Activated naive CD8-positive, alpha-beta T cell treated with anti-CD3 and anti-CD28 coated beads, Interleukin-2, amount 50 U/mL, for 24 hours (primary cell): ENCODE measurements around the gene UBE2Q1.

Source experiments
- ATAC-seq: fragments of 150-1000 bp; cut with Tn5 transposase; one replicate; pipeline ENCODE4 v1.10.0; 2021
- DNase-seq: peaks from one replicate; pipeline ENCODE4 v3.0.0; 2021
- H3K27ac Mint-ChIP-seq: one replicate; pipeline ENCODE4 v1.8.0; 2021; ENCODE audit warnings: mild to moderate bottlenecking, mixed read lengths
- H3K27me3 Mint-ChIP-seq: one replicate; pipeline ENCODE4 v1.8.0; 2021; ENCODE audit warnings: mixed read lengths
- H3K36me3 Mint-ChIP-seq: one replicate; pipeline ENCODE4 v1.8.0; 2021; ENCODE audit warnings: low read depth, mixed read lengths
- H3K4me1 Mint-ChIP-seq: one replicate; pipeline ENCODE4 v1.8.0; 2021; ENCODE audit warnings: mixed read lengths
- H3K4me3 Mint-ChIP-seq: one replicate; pipeline ENCODE4 v1.8.0; 2021; ENCODE audit warnings: mild to moderate bottlenecking, moderate library complexity, mixed read lengths
- H3K9me3 Mint-ChIP-seq: one replicate; pipeline ENCODE4 v1.8.0; 2021; ENCODE audit warnings: mixed read lengths

Gene UBE2Q1

GRCh38 chr1:154520333-154520732 lies 38.1 kb downstream of the UBE2Q1 start:
- DNase-seq (no peak), ATAC-seq (no peak)
- Mint-ChIP-seq H3K4me1 (no peaks in the 10 kb centered on the region), H3K27me3 (peaks cover 14% of the 10 kb centered on the region), H3K9me3 (no peaks in the 10 kb centered on the region), H3K36me3 (no peaks in the 10 kb centered on the region), H3K27ac (no peak overlapping the region), H3K4me3 (no peak overlapping the region)

- no peak overlapping the region for H3K4me3 Mint-ChIP-seq
- no peak overlapping the region for H3K27ac Mint-ChIP-seq
- DNase-seq (no peak), ATAC-seq (no peak)
- H3K9me3 Mint-ChIP-seq = no peaks in the 10 kb centered on the region
- peaks cover 13% of the 10 kb centered on the region for H3K27me3 Mint-ChIP-seq
- no peaks in the 10 kb centered on the region for H3K4me1 Mint-ChIP-seq
- no peaks in the 10 kb centered on the region for H3K36me3 Mint-ChIP-seq
These were observed 38.9 kb downstream of the UBE2Q1 start for GRCh38 chr1:154519591-154519991.

- Mint-ChIP-seq H3K27me3 (peaks cover 8% of the 10 kb centered on the region), H3K27ac (no peak overlapping the region), H3K4me1 (no peaks in the 10 kb centered on the region), H3K9me3 (no peaks in the 10 kb centered on the region), H3K36me3 (no peaks in the 10 kb centered on the region), H3K4me3 (no peak overlapping the region)
- DNase-seq = no peak
- no peak for ATAC-seq
These were observed 40.8 kb downstream of the UBE2Q1 start for GRCh38 chr1:154517661-154518060.

- H3K27ac Mint-ChIP-seq = no peak overlapping the region
These were observed 44.4 kb downstream of the UBE2Q1 start for GRCh38 chr1:154514066-154514553.

GRCh38 chr1:154512760-154513159 lies 45.7 kb downstream of the UBE2Q1 start:
- Mint-ChIP-seq H3K36me3 (no peaks in the 10 kb centered on the region), H3K27ac (no peak overlapping the region), H3K4me1 (no peaks in the 10 kb centered on the region), H3K9me3 (no peaks in the 10 kb centered on the region), H3K27me3 (peaks cover 24% of the 10 kb centered on the region), H3K4me3 (no peak overlapping the region)
- ATAC-seq (no peak), DNase-seq (no peak)

More at GRCh38 chr1:154514066-154514553, 44.4 kb downstream of the UBE2Q1 start:
- Mint-ChIP-seq H3K4me1 (no peaks in the 10 kb centered on the region), H3K36me3 (no peaks in the 10 kb centered on the region), H3K27me3 (peaks cover 18% of the 10 kb centered on the region), H3K9me3 (no peaks in the 10 kb centered on the region), H3K4me3 (no peak overlapping the region)
- DNase-seq (no peak), ATAC-seq (no peak)

- H3K4me3 Mint-ChIP-seq = no peak overlapping the region
- H3K36me3 Mint-ChIP-seq = no peaks in the 10 kb centered on the region
- DNase-seq = no peak
- H3K4me1 Mint-ChIP-seq = peaks cover 12% of the 10 kb centered on the region
- no peak for ATAC-seq
- no peaks in the 10 kb centered on the region for H3K9me3 Mint-ChIP-seq
- H3K27ac Mint-ChIP-seq = no peak overlapping the region
- peaks cover 68% of the 10 kb centered on the region for H3K27me3 Mint-ChIP-seq
These were observed 54.6 kb downstream of the UBE2Q1 start for GRCh38 chr1:154503898-154504297.

GRCh38 chr1:154502744-154503115 lies 55.7 kb downstream of the UBE2Q1 start:
- H3K36me3 Mint-ChIP-seq = no peaks in the 10 kb centered on the region
- no peak overlapping the region for H3K27ac Mint-ChIP-seq
- no peaks in the 10 kb centered on the region for H3K9me3 Mint-ChIP-seq
- peaks cover 14% of the 10 kb centered on the region for H3K4me1 Mint-ChIP-seq
- H3K4me3 Mint-ChIP-seq = peak overlapping the region; percentile 6
- peaks cover 66% of the 10 kb centered on the region for H3K27me3 Mint-ChIP-seq
- DNase-seq (no peak), ATAC-seq (no peak)

GRCh38 chr1:154502066-154502743 lies 56.3 kb downstream of the UBE2Q1 start, which contains the start of the genes SHE and TDRD10:
Gene SHE (minus strand): TSS chr1:154502412. CDS start chr1:154502026, 386 bp downstream.
Gene TDRD10 (plus strand): TSS chr1:154502219. CDS start chr1:154506904, 4,685 bp downstream.
- Mint-ChIP-seq H3K36me3 (no peaks in the 10 kb centered on the region), H3K4me1 (peaks cover 18% of the 10 kb centered on the region), H3K27ac (no peak within 1 kb of the TSS), H3K27me3 (peaks cover 61% of the 10 kb centered on the region), H3K4me3 (peak within 1 kb of the TSS; percentile 6), H3K9me3 (no peaks in the 10 kb centered on the region)
- DNase-seq (no peak), ATAC-seq (no peak)

GRCh38 chr1:154501423-154502065 lies 56.9 kb downstream of the UBE2Q1 start:
- peaks cover 61% of the 10 kb centered on the region for H3K27me3 Mint-ChIP-seq
- H3K27ac Mint-ChIP-seq = no peak overlapping the region
- H3K9me3 Mint-ChIP-seq = no peaks in the 10 kb centered on the region
- no peaks in the 10 kb centered on the region for H3K36me3 Mint-ChIP-seq
- H3K4me1 Mint-ChIP-seq = peaks cover 25% of the 10 kb centered on the region
- H3K4me3 Mint-ChIP-seq = peak overlapping the region; percentile 6
- ATAC-seq (no peak), DNase-seq (no peak)

- H3K4me3 Mint-ChIP-seq = no peak overlapping the region
- H3K9me3 Mint-ChIP-seq = no peaks in the 10 kb centered on the region
- peaks cover 53% of the 10 kb centered on the region for H3K27me3 Mint-ChIP-seq
- no peak for ATAC-seq
- no peaks in the 10 kb centered on the region for H3K36me3 Mint-ChIP-seq
- H3K4me1 Mint-ChIP-seq = peaks cover 32% of the 10 kb centered on the region
- no peak for DNase-seq
- no peak overlapping the region for H3K27ac Mint-ChIP-seq
These were observed 57.9 kb downstream of the UBE2Q1 start for GRCh38 chr1:154500533-154500932.

GRCh38 chr1:154499446-154499845 lies 59.0 kb downstream of the UBE2Q1 start:
- H3K4me3 Mint-ChIP-seq = no peak overlapping the region
- DNase-seq (no peak), ATAC-seq (peak; percentile 88)
- H3K27me3 Mint-ChIP-seq = peaks cover 46% of the 10 kb centered on the region
- no peaks in the 10 kb centered on the region for H3K36me3 Mint-ChIP-seq
- no peak overlapping the region for H3K27ac Mint-ChIP-seq
- H3K4me1 Mint-ChIP-seq = peaks cover 34% of the 10 kb centered on the region
- no peaks in the 10 kb centered on the region for H3K9me3 Mint-ChIP-seq
